CD14-positive monocyte (primary cell): ENCODE results near the gene PPFIBP1. TPM values are rescaled to one million over a fixed set of nuclear protein-coding genes. Genes with fewer than 3 reads are reported as not detected.

Source experiments
- DNase-seq, 3 donors: peaks; one replicate each; pipeline ENCODE4 v3.0.0-alpha.2; 2011 to 2022
- H2AFZ ChIP-seq: 2 replicates; pipeline ENCODE4 v1.6.0; 2012; ENCODE audit warnings: mild to moderate bottlenecking, low read depth, low read length, inconsistent platforms; ENCODE audit not compliant: insufficient read depth, poor library complexity, severe bottlenecking
- H3K27ac ChIP-seq, 2 donors: 1 replicate in 1 of 2; 2 replicates in 1 of 2; pipeline ENCODE4 v1.5.1; 2012 to 2013; ENCODE audit warnings: low read length in 2 of 2, control low read depth in 1 of 2, inconsistent platforms in 1 of 2, low read depth in 1 of 2, mild to moderate bottlenecking in 1 of 2
- H3K27me3 ChIP-seq, 2 donors: one replicate each; pipeline versions ENCODE4 v1.6.0 to v1.6.1; 2011 to 2013; ENCODE audit warnings: low read length in 2 of 2; ENCODE audit not compliant: control insufficient read depth in 2 of 2, insufficient read depth in 2 of 2
- H3K36me3 ChIP-seq, 2 donors: replicated peaks in 1 of 2; 1 replicate in 1 of 2; 2 replicates in 1 of 2; pipeline versions ENCODE4 v1.5.1 to v1.6.1; 2012 to 2013; ENCODE audit warnings: low read length in 2 of 2, control low read depth in 1 of 2, inconsistent platforms in 1 of 2, mild to moderate bottlenecking in 1 of 2; ENCODE audit not compliant: insufficient read depth in 2 of 2, control insufficient read depth in 1 of 2
- H3K4me1 ChIP-seq, 2 donors: 1 replicate in 1 of 2; 2 replicates in 1 of 2; pipeline versions ENCODE4 v1.5.1 to v1.6.1; 2012 to 2013; ENCODE audit warnings: low read length in 2 of 2, control low read depth in 1 of 2, inconsistent platforms in 1 of 2, mild to moderate bottlenecking in 1 of 2, moderate library complexity in 1 of 2; ENCODE audit not compliant: insufficient read depth in 2 of 2, control insufficient read depth in 1 of 2
- H3K4me2 ChIP-seq: replicated peaks from 2 replicates; pipeline ENCODE3; 2012; ENCODE audit warnings: low read length, moderate library complexity, mild to moderate bottlenecking; ENCODE audit not compliant: poor library complexity, severe bottlenecking; ENCODE audit errors: extremely low read depth
- H3K4me3 ChIP-seq, 3 experiments: fragments of 200-600 bp in 1 of 3; sonication (generic) in 1 of 3; replicated peaks in 1 of 3; 1 replicate in 2 of 3; 2 replicates in 1 of 3; pipeline ENCODE4 v1.5.1; 2011 to 2013; ENCODE audit warnings: low read length in 3 of 3, mild to moderate bottlenecking in 3 of 3, control low read depth in 2 of 3, low read depth in 2 of 3, inconsistent platforms in 1 of 3, moderate library complexity in 1 of 3
- H3K79me2 ChIP-seq: 2 replicates; pipeline ENCODE4 v1.6.0; 2012; ENCODE audit warnings: mild to moderate bottlenecking, control low read depth, inconsistent platforms, low read length, moderate library complexity; ENCODE audit not compliant: insufficient read depth
- H3K9ac ChIP-seq: 2 replicates; pipeline ENCODE4 v1.6.0; 2017; ENCODE audit warnings: low read length, mild to moderate bottlenecking; ENCODE audit not compliant: insufficient read depth, poor library complexity, severe bottlenecking
- H3K9me3 ChIP-seq, 2 donors: replicated peaks in 1 of 2; 1 replicate in 1 of 2; 2 replicates in 1 of 2; pipeline versions ENCODE4 v1.5.1 to v1.6.1; 2012 to 2013; ENCODE audit warnings: low read length in 2 of 2, control low read depth in 1 of 2; ENCODE audit not compliant: control insufficient read depth in 1 of 2, insufficient read depth in 1 of 2
- H4K20me1 ChIP-seq: 2 replicates; pipeline ENCODE4 v1.6.0; 2012; ENCODE audit warnings: mild to moderate bottlenecking, low read length, control low read depth, moderate library complexity; ENCODE audit not compliant: insufficient read depth
- H3K27ac Mint-ChIP-seq, 7 donors: one replicate each; pipeline ENCODE4 v1.8.0; 2020; ENCODE audit warnings: mild to moderate bottlenecking in 7 of 7, mixed read lengths in 7 of 7, moderate library complexity in 6 of 7, inconsistent platforms in 2 of 7
- H3K27me3 Mint-ChIP-seq, 3 donors: one replicate each; pipeline ENCODE4 v1.8.0; 2021 to 2022; ENCODE audit warnings: low read depth in 3 of 3, mild to moderate bottlenecking in 3 of 3, mixed read lengths in 3 of 3, moderate library complexity in 3 of 3, inconsistent platforms in 1 of 3
- H3K36me3 Mint-ChIP-seq, 2 donors: one replicate each; pipeline ENCODE4 v1.8.0; 2020; ENCODE audit warnings: mixed read lengths in 2 of 2, inconsistent platforms in 1 of 2, mild to moderate bottlenecking in 1 of 2
- H3K4me1 Mint-ChIP-seq: one replicate; pipeline ENCODE4 v1.8.0; 2020; ENCODE audit warnings: mild to moderate bottlenecking, mixed read lengths
- H3K4me3 Mint-ChIP-seq, 2 donors: one replicate each; pipeline ENCODE4 v1.8.0; 2020; ENCODE audit warnings: mild to moderate bottlenecking in 2 of 2, mixed read lengths in 2 of 2, moderate library complexity in 1 of 2
- H3K9me3 Mint-ChIP-seq, 7 donors: one replicate each; pipeline ENCODE4 v1.8.0; 2020 to 2022; ENCODE audit warnings: mixed read lengths in 7 of 7, mild to moderate bottlenecking in 6 of 7, moderate library complexity in 6 of 7, inconsistent platforms in 2 of 7
- WGBS: methylation state at CpG from one replicate; pipeline ENCODE4 v1.1.5; 2013; ENCODE audit warnings: missing lambda C conversion rate; ENCODE audit not compliant: insufficient coverage; 5-methylcytosine and 5-hydroxymethylcytosine counted together
- intact Hi-C, 2 donors: fragments of 100-400 bp; cut with micrococcal nuclease; formaldehyde crosslinking; loops; one replicate each; pipeline versions ENCODE4 v1.15.0 to v1.15.1; 2023
- polyA plus RNA-seq, 3 donors: library from polyadenylated mRNA; depleted of rRNA in 1 of 3; unstranded in 2 of 3; stranded (reverse) in 1 of 3; fragments of 300-500 nt in 2 of 3; fragments of >200 nt in 1 of 3; fragmentation: Illumina TruSeq in 2 of 3; gene quantifications; 1 replicate in 2 of 3; 2 replicates in 1 of 3; pipeline ENCODE4 v1.2.3, GENCODE V29; 2012 to 2021
- TF ChIP-seq, protein P1 (sequence below): fragments of 200-600 bp; IDR thresholded peaks from one replicate; pipeline ENCODE4 v1.8.0; 2022; ENCODE audit warnings: antibody characterized with exemption, mild to moderate bottlenecking

Gene PPFIBP1
- polyA plus RNA-seq, 3 donors = 0.25 to 0.79 (median 0.53) TPM

- H3K4me1 ChIP-seq = no peaks in the 10 kb centered on the region
- no peak overlapping the region for H3K4me3 ChIP-seq
- Mint-ChIP-seq H3K4me3 (no peak overlapping the region), H3K4me1 (no peaks in the 10 kb centered on the region), H3K9me3 (peaks cover 0 to 1% (median 0%) of the 10 kb centered on the region in 7 donors), H3K27me3 (peaks cover 0 to 2% (median 0%) of the 10 kb centered on the region in 3 donors), H3K36me3 (no peaks in the 10 kb centered on the region), H3K27ac (peak overlapping the region in 1 of 7 donors; percentile 38)
- H3K79me2 ChIP-seq = no peaks in the 10 kb centered on the region
- no peak overlapping the region for H3K9ac ChIP-seq
- intact Hi-C loops = no loop called here
- no peak overlapping the region for H2AFZ ChIP-seq
- H4K20me1 ChIP-seq = no peaks in the 10 kb centered on the region
- 97% methylated on average over 4 of the region's 7 CpGs for WGBS
- H3K27me3 ChIP-seq = no peaks in the 10 kb centered on the region
- TF ChIP-seq, protein P1, sequence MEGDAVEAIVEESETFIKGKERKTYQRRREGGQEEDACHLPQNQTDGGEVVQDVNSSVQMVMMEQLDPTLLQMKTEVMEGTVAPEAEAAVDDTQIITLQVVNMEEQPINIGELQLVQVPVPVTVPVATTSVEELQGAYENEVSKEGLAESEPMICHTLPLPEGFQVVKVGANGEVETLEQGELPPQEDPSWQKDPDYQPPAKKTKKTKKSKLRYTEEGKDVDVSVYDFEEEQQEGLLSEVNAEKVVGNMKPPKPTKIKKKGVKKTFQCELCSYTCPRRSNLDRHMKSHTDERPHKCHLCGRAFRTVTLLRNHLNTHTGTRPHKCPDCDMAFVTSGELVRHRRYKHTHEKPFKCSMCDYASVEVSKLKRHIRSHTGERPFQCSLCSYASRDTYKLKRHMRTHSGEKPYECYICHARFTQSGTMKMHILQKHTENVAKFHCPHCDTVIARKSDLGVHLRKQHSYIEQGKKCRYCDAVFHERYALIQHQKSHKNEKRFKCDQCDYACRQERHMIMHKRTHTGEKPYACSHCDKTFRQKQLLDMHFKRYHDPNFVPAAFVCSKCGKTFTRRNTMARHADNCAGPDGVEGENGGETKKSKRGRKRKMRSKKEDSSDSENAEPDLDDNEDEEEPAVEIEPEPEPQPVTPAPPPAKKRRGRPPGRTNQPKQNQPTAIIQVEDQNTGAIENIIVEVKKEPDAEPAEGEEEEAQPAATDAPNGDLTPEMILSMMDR = no peak
- no peaks in the 10 kb centered on the region for H3K36me3 ChIP-seq
- DNase-seq = no peak
- H3K27ac ChIP-seq = no peak overlapping the region
- no peak overlapping the region for H3K4me2 ChIP-seq
- H3K9me3 ChIP-seq = no peaks in the 10 kb centered on the region
Observed at GRCh38 chr12:27513155-27513824, 10.7 kb upstream of the PPFIBP1 start.

DNA sequence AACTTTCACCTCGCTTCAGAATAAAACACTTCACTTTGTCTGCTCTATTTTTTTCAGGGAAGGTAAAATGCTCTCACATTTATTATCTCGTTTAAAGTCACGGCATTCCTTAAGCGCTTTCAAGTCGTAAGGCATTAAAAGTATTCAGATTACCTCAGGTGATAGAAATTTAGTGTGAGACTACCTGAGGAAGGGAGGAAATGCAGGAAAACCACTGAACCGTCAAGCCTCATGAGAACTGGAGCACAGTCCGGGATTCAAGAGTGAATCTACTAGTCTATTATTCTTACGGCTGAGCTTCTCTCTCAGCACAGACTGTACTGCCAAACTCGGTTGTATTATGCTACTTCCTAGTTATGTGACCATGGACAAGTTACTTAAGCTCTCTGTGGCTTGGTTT lies 8.3 kb upstream of the PPFIBP1 start:
- DNase-seq = no peak
- Mint-ChIP-seq H3K4me1 (no peaks in the 10 kb centered on the region), H3K27ac (no peak overlapping the region), H3K9me3 (peaks cover 0 to 1% (median 0%) of the 10 kb centered on the region in 7 donors), H3K4me3 (no peak overlapping the region), H3K27me3 (peaks cover 0 to 2% (median 0%) of the 10 kb centered on the region in 3 donors), H3K36me3 (no peaks in the 10 kb centered on the region)
- Histone ChIP-seq H3K79me2 (no peaks in the 10 kb centered on the region), H3K9ac (no peak overlapping the region), H4K20me1 (no peaks in the 10 kb centered on the region), H3K4me2 (no peak overlapping the region), H3K27me3 (no peaks in the 10 kb centered on the region), H3K9me3 (no peaks in the 10 kb centered on the region), H3K4me1 (no peaks in the 10 kb centered on the region), H3K36me3 (no peaks in the 10 kb centered on the region), H3K4me3 (no peak overlapping the region), H2AFZ (no peak overlapping the region), H3K27ac (no peak overlapping the region)
- WGBS = 100% methylated on average over 2 of the region's 9 CpGs
- intact Hi-C loops = no loop called here
- TF ChIP-seq, protein P1 = no peak
